Lower leg skin (tissue), 3 donors: ENCODE data around the gene CACNB4.

Experiments
- POLR2A ChIP-seq, 2 donors: fragments of 450-650 bp; IDR thresholded peaks; one replicate each; pipeline ENCODE4 v1.6.1; 2016 to 2017; ENCODE audit warnings: antibody characterized with exemption in 2 of 2, mild to moderate bottlenecking in 1 of 2, moderate library complexity in 1 of 2
- TF ChIP-seq, protein P1 (sequence below), 3 donors: fragments of 450-650 bp; IDR thresholded peaks; one replicate each; pipeline ENCODE4 v1.5.1; 2016; ENCODE audit warnings: antibody characterized with exemption in 3 of 3, mild to moderate bottlenecking in 3 of 3, moderate library complexity in 2 of 3

GRCh38 chr2:152051436-152051835 is 47.4 kb downstream of the CACNB4 start:
- TF ChIP-seq, protein P1, sequence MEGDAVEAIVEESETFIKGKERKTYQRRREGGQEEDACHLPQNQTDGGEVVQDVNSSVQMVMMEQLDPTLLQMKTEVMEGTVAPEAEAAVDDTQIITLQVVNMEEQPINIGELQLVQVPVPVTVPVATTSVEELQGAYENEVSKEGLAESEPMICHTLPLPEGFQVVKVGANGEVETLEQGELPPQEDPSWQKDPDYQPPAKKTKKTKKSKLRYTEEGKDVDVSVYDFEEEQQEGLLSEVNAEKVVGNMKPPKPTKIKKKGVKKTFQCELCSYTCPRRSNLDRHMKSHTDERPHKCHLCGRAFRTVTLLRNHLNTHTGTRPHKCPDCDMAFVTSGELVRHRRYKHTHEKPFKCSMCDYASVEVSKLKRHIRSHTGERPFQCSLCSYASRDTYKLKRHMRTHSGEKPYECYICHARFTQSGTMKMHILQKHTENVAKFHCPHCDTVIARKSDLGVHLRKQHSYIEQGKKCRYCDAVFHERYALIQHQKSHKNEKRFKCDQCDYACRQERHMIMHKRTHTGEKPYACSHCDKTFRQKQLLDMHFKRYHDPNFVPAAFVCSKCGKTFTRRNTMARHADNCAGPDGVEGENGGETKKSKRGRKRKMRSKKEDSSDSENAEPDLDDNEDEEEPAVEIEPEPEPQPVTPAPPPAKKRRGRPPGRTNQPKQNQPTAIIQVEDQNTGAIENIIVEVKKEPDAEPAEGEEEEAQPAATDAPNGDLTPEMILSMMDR (IDR thresholded peaks at IDR 0.05), result no peak
- TF ChIP-seq POLR2A (IDR thresholded peaks at IDR 0.05), result no peak
